Endothelial cell of umbilical vein (primary cell): Measurements from ENCODE around the gene ADTRP. TPM values are rescaled to one million over a fixed set of nuclear protein-coding genes. Genes with fewer than 3 reads are reported as not detected.
"Not testable (repeated sequence)": the region's sequence is repeated elsewhere in the genome, so short reads cannot be mapped to it uniquely, and the experiment has no call there.

Source experiments
- BruUV-seq: library from RNA; stranded (reverse); fragments of 400-500 nt; replicated peaks from 2 replicates; lab custom pipeline; 2021; lab: Mats Ljungman, UMichigan
- CTCF ChIA-PET: fragments of 300-600, 350-600 bp; sonication (Branson Sonifier 250); formaldehyde crosslinking; loops from one replicate; lab custom pipeline; 2021; ENCODE audit warnings: antibody characterized with exemption, inconsistent platforms; lab: Charles Lee
- POLR2A ChIA-PET: fragments of 300-600, 350-600 bp; sonication (Branson Sonifier 250); formaldehyde crosslinking; loops from one replicate; lab custom pipeline; 2021; ENCODE audit warnings: antibody characterized with exemption, inconsistent platforms; lab: Charles Lee
- DNase-seq: peaks from one replicate; pipeline ENCODE4 v3.0.0-alpha.2; 2011; ENCODE audit warnings: low read depth, low spot score
- FAIRE-seq: peaks from 2 replicates; lab custom pipeline; 2011; peaks lifted over from hg19 to GRCh38; lab: Jason Lieb, UNC
- H2AFZ ChIP-seq: 2 replicates; pipeline ENCODE4 v1.6.0; 2012; ENCODE audit warnings: low read depth, low read length, control low read depth, inconsistent platforms
- H3K27ac ChIP-seq: 2 replicates; pipeline ENCODE4 v1.5.1; 2011; ENCODE audit warnings: low read depth, mild to moderate bottlenecking, control low read depth, low read length, moderate library complexity; ENCODE audit not compliant: insufficient read depth
- H3K27me3 ChIP-seq, 2 experiments: 2 replicates each; pipeline versions ENCODE4 v1.6.0 to v1.6.1; 2011; ENCODE audit warnings: low read length in 2 of 2, mixed read lengths in 1 of 2; ENCODE audit not compliant: control insufficient read depth in 2 of 2, insufficient read depth in 2 of 2
- H3K36me3 ChIP-seq, 2 experiments: 2 replicates in 1 of 2; 3 replicates in 1 of 2; pipeline ENCODE4 v1.5.1; 2011; ENCODE audit warnings: low read length in 2 of 2, mild to moderate bottlenecking in 1 of 2, moderate library complexity in 1 of 2; ENCODE audit not compliant: control insufficient read depth in 2 of 2, insufficient read depth in 2 of 2; ENCODE audit errors: extremely low read depth in 1 of 2
- H3K4me1 ChIP-seq: 3 replicates; pipeline ENCODE4 v1.5.1; 2011; ENCODE audit warnings: mild to moderate bottlenecking, low read length; ENCODE audit not compliant: control insufficient read depth, insufficient read depth; ENCODE audit errors: extremely low read depth
- H3K4me2 ChIP-seq: 2 replicates; pipeline ENCODE4 v1.6.1; 2011; ENCODE audit warnings: low read length, control low read depth, mixed read lengths; ENCODE audit not compliant: insufficient read depth
- H3K4me3 ChIP-seq, 3 experiments: fragments of 200-600 bp in 1 of 3; sonication (generic), shearing (Covaris generic) in 1 of 3; replicated peaks in 1 of 3; 2 replicates each; pipeline ENCODE4 v1.5.1; 2011 to 2016; ENCODE audit warnings: control low read depth in 3 of 3, low read length in 3 of 3, mild to moderate bottlenecking in 2 of 3, inconsistent platforms in 1 of 3, low read depth in 1 of 3, moderate library complexity in 1 of 3; ENCODE audit not compliant: insufficient read depth in 1 of 3
- H3K79me2 ChIP-seq: 2 replicates; pipeline ENCODE4 v1.6.0; 2012; ENCODE audit warnings: low read length, inconsistent platforms; ENCODE audit not compliant: control insufficient read depth, insufficient read depth
- H3K9ac ChIP-seq: replicated peaks from 2 replicates; pipeline ENCODE3; 2011; ENCODE audit warnings: low read length, control low read depth; ENCODE audit not compliant: insufficient read depth; ENCODE audit errors: extremely low read depth
- H3K9me1 ChIP-seq: replicated peaks from 3 replicates; pipeline ENCODE4 v1.6.0; 2011; ENCODE audit warnings: mild to moderate bottlenecking, low read length; ENCODE audit not compliant: control insufficient read depth, insufficient read depth; ENCODE audit errors: extremely low read depth
- H3K9me3 ChIP-seq: replicated peaks from 2 replicates; pipeline ENCODE4 v1.5.1; 2012; ENCODE audit warnings: low read length, inconsistent platforms; ENCODE audit not compliant: control insufficient read depth, insufficient read depth
- H4K20me1 ChIP-seq: replicated peaks from 2 replicates; pipeline ENCODE3; 2011; ENCODE audit warnings: mild to moderate bottlenecking, low read length; ENCODE audit not compliant: control insufficient read depth, insufficient read depth; ENCODE audit errors: extremely low read depth
- EZH2 ChIP-seq: IDR thresholded peaks from 2 replicates; pipeline ENCODE4 v1.6.1; 2012; ENCODE audit warnings: borderline replicate concordance, low read depth, mild to moderate bottlenecking, moderate library complexity, low read length, inconsistent platforms; ENCODE audit not compliant: severe bottlenecking
- FOS ChIP-seq: IDR thresholded peaks from 2 replicates; pipeline ENCODE4 v1.6.1; 2011; ENCODE audit warnings: mild to moderate bottlenecking, low read length, moderate library complexity, borderline replicate concordance; ENCODE audit not compliant: insufficient read depth
- GATA2 ChIP-seq: IDR thresholded peaks from 2 replicates; pipeline ENCODE4 v1.7.0; 2011; ENCODE audit warnings: low read depth, mild to moderate bottlenecking, moderate library complexity, mixed read lengths, low read length; ENCODE audit not compliant: insufficient read length, insufficient read depth
- JUN ChIP-seq: IDR thresholded peaks from 2 replicates; pipeline ENCODE4 v1.6.1; 2011; ENCODE audit warnings: borderline replicate concordance, low read depth; ENCODE audit not compliant: insufficient read length, insufficient read depth
- MYC ChIP-seq: IDR thresholded peaks from one replicate; pipeline ENCODE4 v1.6.1; 2011; ENCODE audit warnings: mild to moderate bottlenecking, low read depth, low read length
- dilution Hi-C: fragments of 300-500 bp; cut with MboI; formaldehyde crosslinking; loops from one replicate; pipeline ENCODE4 v1.15.0; 2019; ENCODE audit warnings: low sequenced_read_pairs; ENCODE audit not compliant: extremely low pct_ligation_motif_present
- intact Hi-C: fragments of 100-400 bp; cut with micrococcal nuclease; formaldehyde crosslinking; loops from one replicate; pipeline ENCODE4 v1.10.0; 2022
- polyA plus RNA-seq, 4 experiments: library from polyadenylated mRNA; depleted of rRNA in 3 of 4; stranded (reverse) in 3 of 4; unstranded in 1 of 4; fragments of >200 nt; gene quantifications; 2 replicates each; pipeline versions ENCODE4 v1.2.1 to v1.2.3, GENCODE V29; 2011 to 2012; ENCODE audit warnings: missing spikeins in 1 of 4
- total RNA-seq: library from RNA; stranded (reverse); gene quantifications from 2 replicates; pipeline ENCODE4 v1.2.3, GENCODE V29; 2021
- TF ChIP-seq, protein P1 (sequence below), 2 donors: IDR thresholded peaks; 1 replicate in 1 of 2; 2 replicates in 1 of 2; pipeline ENCODE4 v1.5.1; 2011; ENCODE audit warnings: low read length in 2 of 2, mild to moderate bottlenecking in 2 of 2, moderate library complexity in 2 of 2, control low read depth in 1 of 2, inconsistent platforms in 1 of 2, low read depth in 1 of 2; ENCODE audit not compliant: insufficient read depth in 1 of 2; ENCODE audit errors: extremely low read depth in 1 of 2
- TF ChIP-seq, protein P2 (sequence below): IDR thresholded peaks from 2 replicates; pipeline ENCODE4 v1.6.1; 2011; ENCODE audit not compliant: insufficient read depth, insufficient read length

The ADTRP gene
- total and polyA plus RNA-seq, 2 donors (not counting 3 experiments of a cell fraction or from before 2014, with no cell fraction given): 3.3 to 4.4 TPM

DNA sequence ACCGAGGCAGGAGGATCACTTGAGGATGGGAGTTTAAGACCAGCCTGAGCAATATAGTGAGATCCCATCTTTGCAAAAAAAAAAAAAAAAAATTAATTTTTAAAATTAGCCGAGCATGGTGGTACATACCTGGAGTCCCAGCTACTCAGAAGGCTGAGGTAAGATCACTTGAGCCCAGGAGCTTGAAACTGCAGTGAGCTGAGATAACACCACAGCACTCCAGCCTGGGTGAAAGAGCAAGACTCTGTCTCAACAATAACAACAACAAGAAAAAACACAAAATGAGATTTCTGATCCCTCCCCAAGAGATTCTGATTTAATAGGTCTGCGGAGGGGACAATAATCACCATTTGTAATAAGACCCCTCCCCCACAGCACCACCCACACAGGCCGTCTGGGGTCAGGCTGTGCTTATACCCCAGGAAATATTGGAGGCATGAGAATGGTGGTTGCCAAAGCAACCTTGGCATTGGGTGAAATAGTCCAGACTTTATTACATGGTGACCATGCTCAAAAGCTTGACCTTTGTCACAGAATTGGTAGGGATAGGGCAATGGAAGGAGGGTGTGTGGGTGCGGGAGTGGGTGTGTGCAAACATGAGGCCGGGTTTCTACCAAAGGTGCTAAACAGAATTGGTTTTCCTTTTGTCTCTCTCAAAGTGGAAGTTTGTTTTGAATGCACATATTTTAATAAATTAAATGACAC, 24.4 kb upstream of the ADTRP start:
- Histone ChIP-seq H3K4me1 (no peaks in the 10 kb centered on the region), H3K79me2 (no peaks in the 10 kb centered on the region), H3K9me1 (no peaks in the 10 kb centered on the region), H2AFZ (no peak overlapping the region), H3K4me2 (no peak overlapping the region), H3K9me3 (no peaks in the 10 kb centered on the region), H3K36me3 (no peaks in the 10 kb centered on the region), H3K4me3 (no peak overlapping the region), H4K20me1 (no peaks in the 10 kb centered on the region), H3K27me3 (no peaks in the 10 kb centered on the region), H3K9ac (no peak overlapping the region), H3K27ac (no peak overlapping the region)
- TF ChIP-seq, protein P1, sequence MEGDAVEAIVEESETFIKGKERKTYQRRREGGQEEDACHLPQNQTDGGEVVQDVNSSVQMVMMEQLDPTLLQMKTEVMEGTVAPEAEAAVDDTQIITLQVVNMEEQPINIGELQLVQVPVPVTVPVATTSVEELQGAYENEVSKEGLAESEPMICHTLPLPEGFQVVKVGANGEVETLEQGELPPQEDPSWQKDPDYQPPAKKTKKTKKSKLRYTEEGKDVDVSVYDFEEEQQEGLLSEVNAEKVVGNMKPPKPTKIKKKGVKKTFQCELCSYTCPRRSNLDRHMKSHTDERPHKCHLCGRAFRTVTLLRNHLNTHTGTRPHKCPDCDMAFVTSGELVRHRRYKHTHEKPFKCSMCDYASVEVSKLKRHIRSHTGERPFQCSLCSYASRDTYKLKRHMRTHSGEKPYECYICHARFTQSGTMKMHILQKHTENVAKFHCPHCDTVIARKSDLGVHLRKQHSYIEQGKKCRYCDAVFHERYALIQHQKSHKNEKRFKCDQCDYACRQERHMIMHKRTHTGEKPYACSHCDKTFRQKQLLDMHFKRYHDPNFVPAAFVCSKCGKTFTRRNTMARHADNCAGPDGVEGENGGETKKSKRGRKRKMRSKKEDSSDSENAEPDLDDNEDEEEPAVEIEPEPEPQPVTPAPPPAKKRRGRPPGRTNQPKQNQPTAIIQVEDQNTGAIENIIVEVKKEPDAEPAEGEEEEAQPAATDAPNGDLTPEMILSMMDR (IDR thresholded peaks at IDR 0.05; ENCODE audit: extremely low read depth in 1 of 2, insufficient read depth in 1 of 2, low read depth in 1 of 2, low read length in 2 of 2): no peak
- TF ChIP-seq EZH2 (no peak), MYC (no peak), GATA2 (no peak), JUN (no peak), FOS (no peak)
- TF ChIP-seq, protein P2, sequence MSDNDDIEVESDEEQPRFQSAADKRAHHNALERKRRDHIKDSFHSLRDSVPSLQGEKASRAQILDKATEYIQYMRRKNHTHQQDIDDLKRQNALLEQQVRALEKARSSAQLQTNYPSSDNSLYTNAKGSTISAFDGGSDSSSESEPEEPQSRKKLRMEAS: no peak
- BruUV-seq: no TSS peak
- FAIRE-seq (no peak), DNase-seq (no peak)
- intact Hi-C loops (no loop called here), dilution Hi-C loops (no loop called here)
- ChIA-PET CTCF (no interaction called here), POLR2A (no interaction called here)

GRCh38 chr6:11800531-11800930, 21.9 kb upstream of the ADTRP start:
- H2AFZ ChIP-seq, BruUV-seq, POLR2A ChIA-PET, H3K9me3 ChIP-seq, H3K79me2 ChIP-seq, H3K4me1 ChIP-seq, H3K9me1 ChIP-seq, H3K4me2 ChIP-seq, H3K27me3 ChIP-seq, H3K36me3 ChIP-seq, CTCF ChIA-PET, DNase-seq, FAIRE-seq, dilution Hi-C loops, H4K20me1 ChIP-seq, H3K27ac ChIP-seq, H3K9ac ChIP-seq, intact Hi-C loops, H3K4me3 ChIP-seq: not testable (repeated sequence)
